Esophagus squamous epithelium (tissue), 4 donors: ENCODE measurements around the gene NOXO1.
A peak's percentile ranks its signal among the peaks of the same experiment; 100 is the strongest.

Experiments used
- CTCF ChIP-seq, 6 experiments: fragments of 450-650 bp in 4 of 6; fragments of 200-600 bp in 2 of 6; sonication (generic) in 2 of 6; IDR thresholded peaks; one replicate each; pipeline ENCODE4 v1.5.1; 2016 to 2019; ENCODE audit warnings: antibody characterized with exemption in 6 of 6, mild to moderate bottlenecking in 4 of 6, moderate library complexity in 4 of 6
- POLR2A ChIP-seq, 4 donors: fragments of 450-650 bp; IDR thresholded peaks; one replicate each; pipeline ENCODE4 v1.6.1; 2017; ENCODE audit warnings: antibody characterized with exemption in 4 of 4, mild to moderate bottlenecking in 4 of 4, moderate library complexity in 3 of 4

- TF ChIP-seq POLR2A (IDR thresholded peaks at IDR 0.05), result no peak
- TF ChIP-seq CTCF (IDR thresholded peaks at IDR 0.05), result peak; percentile 83 to 97 (median 94)
These were observed 22.8 kb upstream of the NOXO1 start for GRCh38 chr16:2003827-2004641.
